AG04450 (cell line): ENCODE measurements around the gene MAPKBP1. TPM values are rescaled to one million over a fixed set of nuclear protein-coding genes. Genes with fewer than 3 reads are reported as not detected.

Experiments used
- CTCF ChIA-PET: fragments of 300-600, 350-600 bp; formaldehyde crosslinking; extraction: SDS; loops from one replicate; lab custom pipeline; 2022; ENCODE audit warnings: antibody characterized with exemption, inconsistent platforms; lab: Charles Lee
- POLR2A ChIA-PET: fragments of 350-600 bp; formaldehyde crosslinking; extraction: SDS; loops from one replicate; lab custom pipeline; 2021; ENCODE audit warnings: antibody characterized with exemption, inconsistent platforms; lab: Yijun Ruan, JAX
- DNase-seq: peaks from one replicate; pipeline ENCODE4 v3.0.0-alpha.2; 2011; ENCODE audit warnings: low read depth, low spot score
- H3K27ac ChIP-seq: one replicate; pipeline ENCODE4 v1.5.1; 2012; ENCODE audit warnings: low read depth, low read length, control low read depth
- H3K27me3 ChIP-seq: one replicate; pipeline ENCODE4 v1.6.0; 2012; ENCODE audit warnings: low read length; ENCODE audit not compliant: control insufficient read depth, insufficient read depth
- H3K4me3 ChIP-seq: 2 replicates; pipeline ENCODE4 v1.5.1; 2011; ENCODE audit warnings: mild to moderate bottlenecking, low read depth, low read length, control low read depth
- H3K9me3 ChIP-seq: 2 replicates; pipeline ENCODE4 v1.5.1; 2012; ENCODE audit warnings: low read length; ENCODE audit not compliant: control insufficient read depth, insufficient read depth
- CTCF ChIP-seq: IDR thresholded peaks from 2 replicates; pipeline ENCODE4 v1.5.1; 2011; ENCODE audit warnings: low read depth, low read length, control low read depth, inconsistent platforms
- polyA plus RNA-seq: library from polyadenylated mRNA; depleted of rRNA; stranded (reverse); fragments of >200 nt; gene quantifications from 2 replicates; pipeline ENCODE4 v1.2.3, GENCODE V29; 2011

Gene MAPKBP1
- polyA plus RNA-seq, 1 experiment = 6.1 TPM

GRCh38 chr15:41838400-41838897 lies 64.2 kb downstream of the MAPKBP1 start, which contains the start of gene PLA2G4B:
Gene PLA2G4B, plus strand, starts transcription at chr15:41838847. Its CDS starts 67 bp downstream, at chr15:41838914.
- Histone ChIP-seq H3K27ac (no peak within 1 kb of the TSS), H3K4me3 (no peak within 1 kb of the TSS), H3K9me3 (no peaks in the 10 kb centered on the region; the same call in 1 of the 2 replicates), H3K27me3 (no peaks in the 10 kb centered on the region)
- TF ChIP-seq CTCF = no peak
- ChIA-PET CTCF (interaction anchor here (0.9 kb wide), 1 partner anchor 66 kb away, joined by 3 read pairs; no protein-coding TSS in a partner anchor), POLR2A (no interaction called here)
- no peak for DNase-seq

- H3K27ac ChIP-seq = no peak overlapping the region
Observed at GRCh38 chr15:41839781-41840491, 65.7 kb downstream of the MAPKBP1 start.

GRCh38 chr15:41840673-41841072 lies 66.4 kb downstream of the MAPKBP1 start:
- Histone ChIP-seq H3K9me3 (no peaks in the 10 kb centered on the region; the same call in 1 of the 2 replicates), H3K27me3 (no peaks in the 10 kb centered on the region), H3K4me3 (no peak overlapping the region), H3K27ac (no peak overlapping the region)
- POLR2A ChIA-PET = no interaction called here
- TF ChIP-seq CTCF = no peak
- CTCF ChIA-PET = no interaction called here
- DNase-seq = no peak

More at GRCh38 chr15:41839781-41840491, 65.7 kb downstream of the MAPKBP1 start:
- ChIA-PET POLR2A (no interaction called here), CTCF (no interaction called here)
- no peaks in the 10 kb centered on the region; the same call in 1 of the 2 replicates for H3K9me3 ChIP-seq
- no peak for DNase-seq
- no peaks in the 10 kb centered on the region for H3K27me3 ChIP-seq
- TF ChIP-seq CTCF = no peak
- H3K4me3 ChIP-seq = no peak overlapping the region

- POLR2A ChIA-PET = no interaction called here
- Histone ChIP-seq H3K9me3 (no peaks in the 10 kb centered on the region; the same call in 1 of the 2 replicates), H3K4me3 (no peak overlapping the region), H3K27ac (no peak overlapping the region), H3K27me3 (no peaks in the 10 kb centered on the region)
- no peak for TF ChIP-seq CTCF
- DNase-seq = no peak
- CTCF ChIA-PET = no interaction called here
Observed at GRCh38 chr15:41841131-41841530, 66.8 kb downstream of the MAPKBP1 start.

GRCh38 chr15:41842229-41842628 lies 67.9 kb downstream of the MAPKBP1 start:
- H3K27me3 ChIP-seq = no peaks in the 10 kb centered on the region
- no peak overlapping the region for H3K4me3 ChIP-seq
- POLR2A ChIA-PET = no interaction called here
- TF ChIP-seq CTCF = no peak
- DNase-seq = no peak
- no peaks in the 10 kb centered on the region; the same call in 1 of the 2 replicates for H3K9me3 ChIP-seq
- no peak overlapping the region for H3K27ac ChIP-seq
- CTCF ChIA-PET = no interaction called here
